AG08396 (cell line): ENCODE measurements around the gene CPS1.

Experiments
- DNase-seq: peaks from one replicate; pipeline ENCODE4 v3.0.0; 2012; ENCODE audit warnings: low spot score, mixed read lengths

Gene CPS1

DNA sequence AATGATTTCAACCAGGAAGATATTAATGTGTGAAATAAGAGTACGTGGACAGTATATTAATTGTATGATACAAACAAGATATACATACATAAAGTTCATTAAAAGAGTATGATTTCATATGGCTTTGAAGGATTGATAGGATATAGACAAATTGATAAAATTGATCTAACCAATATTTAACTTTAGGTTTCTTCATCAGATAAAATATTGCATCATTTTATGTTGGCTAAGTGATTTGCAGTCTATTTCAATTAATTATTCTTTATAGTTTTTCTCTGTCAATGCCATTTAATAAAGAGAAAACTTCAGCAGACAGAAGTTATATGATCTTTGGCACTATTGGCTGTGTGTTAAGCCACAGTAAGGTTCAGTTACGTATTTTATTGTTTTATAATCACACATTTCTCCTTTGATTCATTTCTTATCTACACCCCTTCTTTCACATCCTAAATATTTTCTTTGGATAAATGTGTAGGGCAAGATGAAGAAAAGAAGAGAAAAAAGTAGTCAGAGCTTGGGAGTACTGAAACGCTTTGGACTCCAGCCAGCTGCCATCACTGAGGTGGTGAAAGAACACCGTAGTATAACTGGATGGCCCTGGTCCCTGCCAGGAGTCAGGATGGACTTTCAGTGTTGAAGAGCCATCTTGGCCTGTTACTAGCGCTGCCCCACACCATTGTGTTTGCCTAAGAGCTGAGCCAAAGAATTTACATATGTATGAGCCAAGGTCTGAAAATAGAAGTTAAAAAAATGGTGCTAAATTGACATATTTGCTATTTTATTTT is 9.8 kb upstream of the CPS1 start:
- DNase-seq, result no peak

DNA sequence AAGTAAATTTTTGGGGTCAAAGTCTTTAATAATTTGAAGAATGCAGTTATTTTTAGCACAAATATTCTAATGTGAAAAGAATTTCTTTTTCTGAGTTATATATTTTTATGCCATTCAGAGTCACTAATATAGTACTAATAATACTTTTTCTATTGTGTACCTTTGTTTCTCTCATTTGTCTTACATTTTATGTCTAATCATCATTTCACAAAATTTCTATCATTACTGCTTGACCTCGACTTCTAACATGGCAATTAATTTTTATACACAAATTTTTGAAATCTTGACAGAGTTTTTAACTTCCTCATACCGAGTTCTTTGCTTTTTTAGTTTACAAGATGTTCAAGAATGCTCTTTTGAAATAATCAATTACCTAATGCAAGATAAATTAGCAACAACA is 8.4 kb upstream of the CPS1 start:
- DNase-seq, result no peak

DNA sequence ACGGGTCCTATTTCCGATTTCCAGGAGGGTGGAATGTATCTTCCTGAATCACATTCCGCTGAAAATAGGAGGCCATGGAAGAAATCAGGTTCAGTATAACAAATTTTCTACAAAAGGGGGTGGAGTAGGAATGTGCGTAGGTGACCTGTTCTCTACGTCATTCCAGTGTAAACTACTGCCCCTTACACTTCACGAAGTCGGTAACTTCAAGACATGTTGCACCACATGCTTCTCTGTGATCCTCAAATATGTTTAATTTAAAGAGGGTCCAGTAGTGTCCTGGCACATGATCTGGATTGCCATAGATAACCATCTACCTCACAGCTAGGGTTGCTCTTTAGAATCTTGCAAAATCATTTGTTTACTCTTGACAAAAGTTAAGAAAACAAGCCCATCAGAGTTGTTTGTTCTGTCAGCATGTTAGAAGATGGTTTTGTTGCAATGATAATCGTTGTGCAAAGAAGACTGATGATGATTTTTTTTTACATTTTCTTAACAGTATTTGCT is 7.5 kb upstream of the CPS1 start:
- no peak for DNase-seq

DNA sequence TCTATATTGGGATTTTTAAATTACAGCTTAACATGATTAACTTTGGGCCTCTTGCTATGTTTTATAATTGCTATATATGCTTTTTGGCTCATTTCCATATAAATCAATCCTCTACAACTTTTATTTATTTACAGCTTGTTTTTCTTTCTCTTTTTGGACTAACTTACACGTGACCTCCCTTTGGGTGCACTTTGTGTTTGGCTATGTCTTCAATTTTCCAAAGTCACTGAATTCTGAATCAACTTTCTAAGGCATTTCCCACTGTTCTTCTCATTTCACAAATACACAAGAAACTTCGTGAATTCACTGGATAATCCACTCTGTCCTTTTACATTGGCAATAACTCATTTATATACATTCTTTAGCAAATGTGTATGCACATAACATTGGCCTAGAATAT is 5.4 kb upstream of the CPS1 start:
- DNase-seq, result no peak

DNA sequence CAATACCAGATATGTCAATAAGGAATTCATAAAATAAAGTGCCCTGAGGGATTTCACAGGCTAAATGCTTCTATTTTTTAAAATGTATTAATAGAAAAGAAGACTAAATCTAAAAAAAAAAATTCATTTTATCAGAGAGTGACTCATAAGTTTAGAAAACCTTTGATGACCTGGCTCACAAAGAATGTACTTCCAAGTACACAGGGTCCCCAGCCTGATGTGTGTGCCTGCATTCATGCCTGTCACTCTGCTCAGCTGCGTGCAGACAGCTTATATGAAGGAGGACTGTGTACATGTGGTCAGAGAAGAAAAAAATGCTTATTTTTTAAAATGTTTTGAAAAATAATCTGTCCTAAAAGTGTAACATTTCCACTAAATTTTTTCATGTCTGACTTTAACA is 3.0 kb upstream of the CPS1 start:
- peak; percentile 61 for DNase-seq

DNA sequence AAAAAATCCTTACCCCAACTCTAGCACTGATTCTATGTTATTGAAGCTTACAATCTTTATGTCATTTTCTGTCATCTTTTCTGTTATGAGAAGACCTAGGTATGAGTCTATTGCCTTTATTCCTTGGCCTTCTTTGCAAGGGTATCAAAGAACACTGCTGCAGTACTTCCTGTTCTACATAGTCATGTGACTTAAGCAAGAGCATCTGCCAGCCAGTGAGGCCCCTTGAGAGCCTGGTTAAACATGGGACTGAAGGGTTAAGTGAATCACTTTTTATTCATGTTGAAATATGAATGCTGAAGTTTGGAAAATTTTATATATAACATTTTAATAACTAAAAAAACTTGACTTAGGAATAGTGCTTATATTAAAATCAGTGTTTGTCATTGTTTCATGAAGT is 844 bp upstream of the CPS1 start:
- DNase-seq, result no peak

DNA sequence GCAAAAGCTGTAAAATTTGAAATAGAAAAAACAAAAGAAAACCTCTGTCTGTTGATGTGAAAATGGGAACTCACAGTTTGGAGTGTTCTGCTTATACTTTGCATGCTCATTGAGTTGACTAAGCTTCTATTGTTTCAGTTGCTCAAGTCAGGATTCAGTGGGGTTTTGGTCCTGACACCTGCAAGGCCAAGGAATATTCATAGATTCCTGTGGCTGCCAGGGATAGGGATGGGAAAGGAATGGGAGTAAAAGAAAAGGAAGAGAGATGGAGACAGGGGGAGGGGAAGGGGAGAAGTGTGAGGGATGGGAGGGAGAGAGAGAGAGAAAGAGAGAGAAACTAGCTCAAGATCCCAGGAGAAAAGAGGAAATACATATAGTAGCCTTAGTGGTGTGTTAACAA is 1.3 kb downstream of the CPS1 start:
- DNase-seq, result no peak

DNA sequence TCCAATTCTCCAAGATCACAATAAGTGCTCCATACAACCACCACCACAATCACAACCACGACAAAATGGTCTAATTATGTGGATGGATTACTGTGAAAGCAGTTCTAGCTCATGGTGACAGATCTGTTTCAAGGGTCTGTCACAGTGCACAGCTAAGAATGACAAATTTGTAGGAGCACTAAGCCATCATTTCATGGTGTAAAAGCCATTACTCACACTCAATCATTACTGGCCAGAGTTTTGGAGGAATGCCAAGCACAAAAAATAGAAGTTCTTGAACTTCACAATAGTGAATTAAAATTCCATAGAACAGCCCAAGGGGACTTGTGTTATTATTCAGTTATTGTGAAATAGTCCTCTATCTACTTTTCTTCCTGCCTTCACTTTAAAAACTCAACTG is 2.3 kb downstream of the CPS1 start:
- no peak for DNase-seq

DNA sequence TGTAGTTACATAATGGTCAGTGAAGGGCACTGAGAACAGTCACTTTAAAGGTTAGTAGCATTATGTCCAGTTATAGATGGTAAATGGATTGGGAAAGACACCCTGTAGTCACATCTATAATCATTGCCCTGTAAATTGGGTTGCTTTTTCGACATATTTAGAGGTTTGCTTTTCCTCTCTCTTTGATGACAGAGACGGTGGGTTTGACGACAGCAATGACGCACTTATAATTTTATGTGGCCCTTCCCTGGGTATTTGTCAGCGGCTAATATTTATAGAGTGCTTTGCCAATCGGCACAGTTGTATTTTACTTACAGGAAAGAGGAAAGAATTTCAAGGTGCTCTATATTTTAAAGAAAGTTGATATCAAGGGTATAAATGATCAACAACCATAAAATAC is 2.8 kb downstream of the CPS1 start:
- DNase-seq, result no peak

DNA sequence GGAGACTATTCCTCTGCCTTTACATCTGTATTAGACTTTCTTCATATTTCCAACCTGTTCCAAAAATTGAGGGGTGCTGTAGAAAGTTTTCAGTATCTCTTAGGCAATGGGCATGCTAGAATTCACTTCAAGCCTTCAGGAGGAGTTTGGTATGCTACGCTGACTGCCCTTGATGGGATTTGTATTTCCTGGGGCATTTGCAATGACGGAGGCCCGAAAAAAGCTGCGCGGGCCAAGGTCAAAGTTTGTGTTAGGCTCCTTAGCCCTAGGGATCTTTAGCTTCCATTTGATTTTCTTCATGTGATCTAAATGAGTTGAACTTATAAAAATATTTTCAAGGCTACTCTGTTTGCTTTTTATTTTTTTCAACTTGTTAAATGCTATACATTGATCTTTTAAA is 5.1 kb downstream of the CPS1 start:
- no peak for DNase-seq

DNA sequence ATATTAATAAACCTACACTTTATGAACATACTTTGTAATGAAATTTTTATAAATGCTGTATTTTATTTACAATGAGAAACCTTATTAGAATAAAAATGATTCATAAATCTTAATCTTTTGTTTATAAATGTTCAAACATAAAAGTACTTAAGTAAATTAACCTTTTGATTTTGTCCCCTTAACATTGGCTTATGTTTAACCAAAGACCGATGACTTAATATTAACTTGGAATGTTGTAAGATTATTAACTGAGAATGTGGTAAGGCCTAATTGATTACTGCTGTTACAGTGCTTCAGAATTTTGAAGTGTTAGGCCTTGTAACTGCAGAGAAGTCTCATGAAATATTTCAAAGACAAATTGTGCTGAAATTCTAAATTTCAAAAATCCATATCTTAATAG is 5.7 kb downstream of the CPS1 start:
- DNase-seq, result no peak

DNA sequence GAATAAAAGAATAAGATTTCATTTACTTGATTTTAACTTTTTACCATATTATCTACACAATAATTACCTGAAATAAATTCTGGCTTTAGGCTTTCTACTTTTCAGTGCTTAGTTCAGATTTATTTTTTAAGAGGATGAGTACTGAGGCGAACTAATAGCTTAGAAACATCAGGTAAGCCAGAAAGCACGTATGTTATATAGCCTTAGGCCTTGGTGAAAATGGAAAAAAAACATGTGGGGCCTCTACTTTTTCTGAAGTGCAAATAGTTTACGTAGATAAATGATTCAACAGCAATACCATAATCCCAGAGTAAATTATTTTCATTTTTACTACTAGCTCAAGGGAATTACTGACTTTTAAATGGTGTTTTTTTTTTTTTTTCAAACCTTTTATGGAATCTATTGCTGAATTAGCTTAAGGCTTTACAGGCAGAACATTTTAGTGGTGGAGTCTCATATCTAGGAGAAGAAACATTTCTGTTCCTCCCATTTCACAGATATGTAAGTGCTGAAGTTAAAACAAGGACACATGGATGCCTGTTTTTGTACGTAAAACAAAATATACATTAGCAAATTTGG is 6.2 kb downstream of the CPS1 start:
- DNase-seq, result no peak

DNA sequence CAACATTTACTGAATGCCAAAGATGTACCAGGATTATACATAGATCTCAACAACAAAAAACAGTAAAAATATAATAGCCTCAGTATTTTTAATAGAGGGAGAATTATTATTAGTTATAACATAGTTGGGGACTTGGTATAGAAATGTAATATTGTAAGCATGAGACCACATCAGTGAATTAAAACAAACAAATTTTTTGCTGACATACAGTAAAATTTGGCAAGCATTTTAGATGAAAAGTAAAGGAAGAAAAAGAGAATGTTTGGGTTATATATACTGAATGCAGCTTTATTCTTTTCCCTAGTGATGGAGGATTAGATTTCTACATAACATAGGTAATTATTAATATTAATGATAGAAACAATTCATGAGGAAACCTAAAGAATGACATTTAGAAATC is 10.9 kb downstream of the CPS1 start:
- DNase-seq, result no peak

DNA sequence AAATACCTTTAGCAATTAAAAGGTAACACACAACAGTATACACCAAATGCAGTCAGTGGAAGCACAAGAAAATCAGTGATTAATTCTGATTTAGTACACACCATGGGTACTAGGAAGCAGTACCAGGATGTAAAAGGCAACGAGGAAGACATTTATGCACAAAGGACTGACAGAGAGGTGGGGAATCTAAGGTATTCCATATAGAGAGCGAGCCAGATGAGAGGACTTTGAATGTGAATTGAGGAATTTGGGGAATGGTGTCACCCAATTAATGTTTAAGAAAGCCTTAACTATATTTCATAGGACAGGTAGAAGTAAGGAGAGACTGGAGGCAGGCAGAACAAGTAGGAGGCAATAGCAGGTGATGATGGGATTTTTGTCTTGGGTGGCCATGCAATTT is 11.7 kb downstream of the CPS1 start:
- DNase-seq, result no peak

DNA sequence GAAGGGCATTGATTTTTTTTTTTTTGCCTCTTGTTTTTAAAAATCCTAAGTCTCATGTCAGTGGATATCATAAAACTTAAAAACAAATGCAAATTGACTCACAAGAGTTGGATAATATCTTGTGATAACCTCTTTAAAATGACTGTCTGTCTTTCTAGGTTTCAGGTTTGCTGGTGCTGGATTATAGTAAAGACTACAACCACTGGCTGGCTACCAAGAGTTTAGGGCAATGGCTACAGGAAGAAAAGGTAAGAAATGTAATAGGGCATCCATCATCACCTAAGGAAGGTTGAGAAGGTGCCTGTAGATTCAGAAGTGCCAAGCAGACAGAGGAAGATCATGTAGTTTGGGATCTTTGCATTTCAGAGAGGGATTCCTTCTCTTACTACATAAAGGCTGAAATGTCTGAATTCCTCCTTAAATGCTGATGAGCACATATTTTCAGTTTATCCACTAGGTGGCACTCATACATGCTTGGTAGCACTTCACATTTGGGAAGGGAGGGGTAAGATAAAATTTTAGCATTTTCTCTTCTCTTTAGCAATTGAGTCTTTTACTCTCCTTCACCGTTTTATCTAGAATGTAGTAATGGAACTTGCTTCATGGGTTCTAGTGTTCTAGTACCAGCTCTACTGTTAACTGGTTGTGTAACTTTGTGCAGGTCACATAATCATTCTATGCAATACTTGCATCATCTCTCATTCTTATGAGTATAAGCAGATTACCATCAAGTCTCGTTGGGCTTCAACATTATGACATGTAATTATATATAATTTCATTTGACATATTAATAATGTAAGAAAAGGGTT is 21.1 kb downstream of the CPS1 start:
- DNase-seq, result peak; percentile 50

DNA sequence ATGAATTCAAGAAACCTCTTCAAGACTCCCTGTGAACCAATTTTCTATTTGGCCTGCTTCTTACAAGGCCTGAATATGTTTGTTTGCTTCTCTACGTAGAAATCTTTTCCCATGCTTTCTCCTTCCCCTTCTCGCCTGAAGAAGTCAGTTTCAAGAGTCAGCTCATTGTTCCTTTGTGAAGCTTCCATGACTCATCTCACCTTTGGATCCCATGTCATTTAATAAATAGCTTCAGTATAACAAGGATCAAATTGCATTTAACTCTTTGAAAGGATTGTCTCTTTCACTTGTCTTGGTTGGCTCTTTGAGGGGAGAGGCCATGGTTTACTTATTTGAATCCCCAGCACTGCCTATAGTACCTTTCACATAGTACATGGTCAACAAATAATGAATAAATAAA is 28.4 kb downstream of the CPS1 start:
- no peak for DNase-seq

DNA sequence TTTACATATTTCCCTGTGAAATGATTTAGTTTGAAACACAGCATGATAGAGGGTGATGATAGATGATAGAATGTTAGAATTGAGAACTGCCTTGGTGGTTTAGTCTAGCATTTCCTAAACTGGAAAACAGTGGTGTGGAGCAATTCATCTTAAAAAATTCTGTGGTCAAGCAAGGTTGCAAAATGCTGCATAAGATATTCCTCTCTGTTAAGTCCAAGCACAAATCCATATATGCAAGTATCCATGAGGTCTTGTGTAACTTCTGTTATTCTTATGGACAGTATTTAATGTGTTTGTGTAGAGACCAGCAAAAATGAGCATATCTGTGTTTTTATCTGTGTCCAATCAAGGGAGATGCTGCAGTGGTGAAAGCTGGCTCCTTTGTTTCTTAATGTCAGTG is 30.0 kb downstream of the CPS1 start:
- DNase-seq, result no peak

DNA sequence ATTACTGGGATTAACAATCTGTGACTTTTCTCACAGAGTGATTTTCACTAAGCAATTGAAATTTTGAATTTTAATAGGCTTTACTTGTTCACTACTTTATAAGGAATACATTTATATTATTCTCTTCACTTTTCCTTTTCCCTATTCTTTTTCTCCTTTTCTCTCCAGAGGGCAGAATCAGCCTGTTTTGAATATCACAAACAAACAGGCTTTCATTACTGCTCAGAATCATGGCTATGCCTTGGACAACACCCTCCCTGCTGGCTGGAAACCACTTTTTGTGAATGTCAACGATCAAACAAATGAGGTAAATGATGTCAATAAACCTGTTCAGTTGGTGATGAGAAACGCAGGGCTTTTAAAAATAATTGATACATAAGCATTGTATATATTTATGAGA is 35.3 kb downstream of the CPS1 start:
- no peak for DNase-seq

DNA sequence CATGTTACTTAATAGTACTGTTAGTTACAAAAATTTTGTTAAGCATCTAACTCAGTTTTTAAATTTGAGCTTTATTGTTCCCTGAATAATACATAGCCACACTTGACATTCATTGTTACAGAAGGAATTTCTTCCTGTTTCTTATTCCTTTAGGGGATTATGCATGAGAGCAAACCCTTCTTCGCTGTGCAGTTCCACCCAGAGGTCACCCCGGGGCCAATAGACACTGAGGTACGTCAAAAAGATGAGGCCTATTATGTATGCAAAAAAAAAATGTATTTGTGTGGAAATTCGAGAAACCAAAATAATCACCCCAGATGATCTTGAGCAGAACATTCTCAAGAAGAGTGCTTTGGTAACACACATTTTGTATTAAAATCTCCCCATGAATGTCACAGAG is 36.3 kb downstream of the CPS1 start:
- DNase-seq, result no peak

DNA sequence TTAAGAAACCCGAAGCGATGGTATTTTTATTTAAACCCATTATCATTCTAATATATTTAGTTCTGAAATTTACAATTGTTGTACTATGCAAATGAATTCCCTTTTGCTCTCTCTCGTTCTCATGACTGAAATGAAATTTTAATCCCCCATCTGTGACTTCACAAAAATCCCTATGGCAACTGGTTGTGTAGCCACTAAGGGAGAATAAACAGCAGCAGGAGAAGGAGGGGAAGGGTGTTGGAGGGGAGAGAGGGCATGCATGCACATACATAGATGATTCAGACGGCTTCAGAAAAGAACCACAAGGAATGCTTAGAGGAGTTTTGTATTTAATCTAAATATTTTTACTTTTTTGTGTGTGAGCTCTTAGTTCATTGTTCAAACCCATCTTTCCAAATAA is 36.8 kb downstream of the CPS1 start:
- no peak for DNase-seq

DNA sequence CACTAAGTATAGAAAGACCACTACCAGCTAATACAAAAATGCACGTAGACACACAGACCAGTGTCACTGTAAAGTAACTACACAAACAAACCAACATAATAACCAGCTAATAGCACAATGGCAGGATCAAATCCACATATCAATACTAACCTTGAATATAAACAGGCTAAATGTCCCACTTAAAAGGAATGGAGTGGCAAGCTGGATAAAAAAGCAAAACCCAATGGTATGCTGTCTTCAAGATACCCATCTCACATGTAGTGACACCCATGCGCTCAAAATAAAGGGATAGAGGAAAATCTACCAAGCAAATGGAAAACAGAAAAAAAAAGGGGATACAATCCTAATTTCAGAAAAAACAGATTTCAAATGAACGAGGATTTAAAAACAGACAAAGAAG is 41.8 kb downstream of the CPS1 start:
- no peak for DNase-seq

DNA sequence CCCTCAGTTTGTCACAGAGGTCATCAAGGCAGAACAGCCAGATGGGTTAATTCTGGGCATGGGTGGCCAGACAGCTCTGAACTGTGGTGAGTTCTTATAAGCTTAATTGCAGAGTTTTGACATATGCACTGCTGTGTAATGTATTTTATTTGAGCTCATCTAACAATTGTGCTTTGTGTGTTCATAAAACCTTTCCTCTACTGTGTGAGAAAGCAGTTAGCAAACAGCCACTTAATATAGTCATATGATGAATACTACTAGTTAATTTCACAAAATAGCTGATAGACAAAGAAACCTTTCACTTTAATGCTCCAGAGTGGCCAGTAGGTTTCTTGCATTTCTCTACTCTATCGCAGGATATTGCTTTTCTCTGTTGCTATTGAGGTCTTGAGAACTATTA is 43.1 kb downstream of the CPS1 start:
- DNase-seq, result no peak

DNA sequence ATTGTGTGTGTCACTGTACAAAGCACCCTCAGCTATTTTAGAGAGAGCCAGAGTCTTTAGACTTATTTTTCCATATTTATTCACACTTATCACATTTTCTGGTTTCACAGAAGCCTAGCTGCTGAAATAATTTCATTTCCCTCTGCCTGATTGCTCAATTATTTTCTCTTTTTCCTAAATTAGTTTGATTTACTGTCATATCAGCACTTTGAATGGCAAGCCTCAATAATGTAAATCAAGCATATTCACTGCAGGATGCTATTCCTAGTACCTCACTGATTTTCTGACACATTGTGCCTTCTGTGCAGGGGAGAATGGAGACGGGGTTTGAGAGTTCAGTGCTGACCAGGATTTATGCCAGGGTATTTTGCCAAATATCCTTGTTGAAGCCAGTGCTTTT is 48.3 kb downstream of the CPS1 start:
- no peak for DNase-seq
